ENCODE measurements around the gene ATP6V0A4.

The ATP6V0A4 gene

GRCh38 chr7:138663725-138664710 lies 134.0 kb downstream of the ATP6V0A4 start:
- peaks cover 41% of the 10 kb centered on the region for H3K9me3 Mint-ChIP-seq
- peak; percentile 52 for DNase-seq
- H3K27me3 Mint-ChIP-seq (ENCODE audit: low read depth, poor library complexity): peaks cover 9% of the 10 kb centered on the region
- peaks cover 10% of the 10 kb centered on the region for H3K36me3 Mint-ChIP-seq (ENCODE audit: low read depth)
- H3K4me3 Mint-ChIP-seq: peak overlapping the region; percentile 88
- H3K4me1 Mint-ChIP-seq: peaks cover 83% of the 10 kb centered on the region
- no peak for TF ChIP-seq CTCF (IDR thresholded peaks at IDR 0.05)
- H3K27ac Mint-ChIP-seq: peak overlapping the region; percentile 93

GRCh38 chr7:138662991-138663320 lies 135.0 kb downstream of the ATP6V0A4 start:
- H3K27ac Mint-ChIP-seq: peak overlapping the region; percentile 93

GRCh38 chr7:138662076-138662990 lies 135.7 kb downstream of the ATP6V0A4 start:
- Mint-ChIP-seq H3K36me3 (ENCODE audit: low read depth) (no peaks in the 10 kb centered on the region), H3K4me3 (peak overlapping the region; percentile 38), H3K9me3 (peaks cover 36% of the 10 kb centered on the region), H3K27ac (peak overlapping the region; percentile 25), H3K27me3 (ENCODE audit: low read depth, poor library complexity) (peaks cover 6% of the 10 kb centered on the region), H3K4me1 (peaks cover 74% of the 10 kb centered on the region)
- TF ChIP-seq CTCF (IDR thresholded peaks at IDR 0.05): no peak
- no peak for DNase-seq

More at GRCh38 chr7:138662991-138663320, 135.0 kb downstream of the ATP6V0A4 start:
- Mint-ChIP-seq H3K4me1 (peaks cover 80% of the 10 kb centered on the region), H3K27me3 (ENCODE audit: low read depth, poor library complexity) (peaks cover 7% of the 10 kb centered on the region), H3K9me3 (peaks cover 36% of the 10 kb centered on the region), H3K36me3 (ENCODE audit: low read depth) (peaks cover 2% of the 10 kb centered on the region), H3K4me3 (peak overlapping the region; percentile 38)
- no peak for TF ChIP-seq CTCF (IDR thresholded peaks at IDR 0.05)
- no peak for DNase-seq

GRCh38 chr7:138661069-138661635 lies 136.8 kb downstream of the ATP6V0A4 start:
- H3K27ac Mint-ChIP-seq: no peak overlapping the region
- H3K36me3 Mint-ChIP-seq (ENCODE audit: low read depth): no peaks in the 10 kb centered on the region
- peaks cover 62% of the 10 kb centered on the region for H3K4me1 Mint-ChIP-seq
- TF ChIP-seq CTCF (IDR thresholded peaks at IDR 0.05): no peak
- peak; percentile 30 for DNase-seq
- H3K9me3 Mint-ChIP-seq: peaks cover 31% of the 10 kb centered on the region
- H3K27me3 Mint-ChIP-seq (ENCODE audit: low read depth, poor library complexity): peaks cover 6% of the 10 kb centered on the region
- H3K4me3 Mint-ChIP-seq: peak overlapping the region; percentile 5

- Mint-ChIP-seq H3K36me3 (ENCODE audit: low read depth) (no peaks in the 10 kb centered on the region), H3K27ac (no peak overlapping the region), H3K4me3 (no peak overlapping the region), H3K4me1 (peaks cover 45% of the 10 kb centered on the region), H3K27me3 (ENCODE audit: low read depth, poor library complexity) (peaks cover 4% of the 10 kb centered on the region), H3K9me3 (peaks cover 38% of the 10 kb centered on the region)
- no peak for DNase-seq
- no peak for TF ChIP-seq CTCF (IDR thresholded peaks at IDR 0.05)
Measured at GRCh38 chr7:138658889-138659288, 139.1 kb downstream of the ATP6V0A4 start.

Measured in nephron progenitor cell (in vitro differentiated cells).